HCT116 (cell line): ENCODE data around the gene EARS2. TPM values are rescaled to one million over a fixed set of nuclear protein-coding genes. Genes with fewer than 3 reads are reported as not detected.

Source experiments
- ATAC-seq: fragments of 200-7000 bp; cut with Tn5 transposase; 2 replicates; pipeline ENCODE4 v1.9.1; 2020; ENCODE audit warnings: mild to moderate bottlenecking, moderate library complexity
- BruUV-seq: library from RNA; stranded (reverse); fragments of 400-500 nt; replicated peaks from 2 replicates; lab custom pipeline; 2021; lab: Mats Ljungman, UMichigan
- CTCF ChIA-PET: fragments of 300-600 bp; sonication (Branson Sonifier 250); formaldehyde crosslinking; loops from one replicate; lab custom pipeline; 2021; ENCODE audit warnings: antibody characterized with exemption; lab: Charles Lee
- POLR2A ChIA-PET: fragments of 300-600, 350-600 bp; sonication (Branson Sonifier 250); formaldehyde crosslinking; loops from one replicate; lab custom pipeline; 2021; ENCODE audit warnings: antibody characterized with exemption; lab: Charles Lee
- RAD21 ChIA-PET, 2 experiments: fragments of 300-600 bp; sonication (Branson Sonifier 250); formaldehyde crosslinking; loops; one replicate each; lab custom pipeline; 2023; ENCODE audit warnings: low total read pairs in 2 of 2; ENCODE audit not compliant: uncharacterized antibody in 2 of 2, unreplicated experiment in 2 of 2, low non-redundant PET in 1 of 2; lab: Charles Lee
- DNase-seq: peaks from one replicate; pipeline ENCODE4 v3.0.0-alpha.2; 2010; ENCODE audit warnings: low read depth, low spot score
- H2AFZ ChIP-seq: fragments of 200-600 bp; shearing (Covaris generic), sonication (generic); 2 replicates; pipeline ENCODE4 v1.6.1; 2017; ENCODE audit warnings: low read depth, mixed run types, mixed read lengths, antibody characterized with exemption, low read length; ENCODE audit not compliant: poor library complexity, severe bottlenecking
- H3K27ac ChIP-seq: 2 replicates; pipeline ENCODE4 v1.5.1; 2012; ENCODE audit warnings: low read depth, low read length
- H3K27me3 ChIP-seq: fragments of 200-600 bp; sonication (generic); 2 replicates; pipeline ENCODE4 v1.6.1; 2016; ENCODE audit warnings: mixed run types, low read length, mixed read lengths; ENCODE audit not compliant: insufficient read depth
- H3K36me3 ChIP-seq, 2 experiments: fragments of 200-500 bp in 1 of 2; fragments of 200-600 bp in 1 of 2; sonication (Bioruptor generic) in 1 of 2; sonication (generic) in 1 of 2; 2 replicates each; pipeline versions ENCODE4 v1.5.1 to v1.6.1; 2014 to 2016; ENCODE audit warnings: low read length in 2 of 2, inconsistent platforms in 1 of 2, mixed read lengths in 1 of 2, mixed run types in 1 of 2; ENCODE audit not compliant: insufficient read depth in 2 of 2, control insufficient read depth in 1 of 2
- H3K4me1 ChIP-seq, 2 experiments: fragments of 200-600 bp in 1 of 2; sonication (generic) in 1 of 2; 2 replicates each; pipeline versions ENCODE4 v1.5.1 to v1.6.1; 2012 to 2017; ENCODE audit warnings: low read length in 2 of 2, inconsistent platforms in 1 of 2, mild to moderate bottlenecking in 1 of 2, mixed read lengths in 1 of 2, mixed run types in 1 of 2, moderate library complexity in 1 of 2; ENCODE audit not compliant: insufficient read depth in 2 of 2, control insufficient read depth in 1 of 2
- H3K4me2 ChIP-seq: fragments of 200-600 bp; sonication (generic); 2 replicates; pipeline ENCODE4 v1.6.1; 2017; ENCODE audit warnings: mixed run types, low read length, mixed read lengths
- H3K4me3 ChIP-seq, 2 experiments: fragments of 200-600 bp in 1 of 2; sonication (generic) in 1 of 2; replicated peaks in 1 of 2; 2 replicates each; pipeline ENCODE4 v1.5.1; 2011 to 2016; ENCODE audit warnings: low read length in 2 of 2, control low read depth in 1 of 2, low read depth in 1 of 2, mild to moderate bottlenecking in 1 of 2, mixed read lengths in 1 of 2, mixed run types in 1 of 2
- H3K79me2 ChIP-seq: fragments of 200-600 bp; sonication (generic); 2 replicates; pipeline ENCODE4 v1.6.1; 2017; ENCODE audit warnings: mild to moderate bottlenecking, mixed run types, low read length, moderate library complexity, mixed read lengths; ENCODE audit not compliant: insufficient read depth
- H3K9ac ChIP-seq: fragments of 200-600 bp; sonication (generic); 2 replicates; pipeline ENCODE4 v1.6.1; 2016; ENCODE audit warnings: low read length, mixed read lengths
- H3K9me2 ChIP-seq: fragments of 200-600 bp; sonication (generic), shearing (Covaris generic); 2 replicates; pipeline ENCODE4 v1.6.1; 2017; ENCODE audit warnings: mixed run types, mild to moderate bottlenecking, moderate library complexity; ENCODE audit not compliant: insufficient read depth
- H3K9me3 ChIP-seq, 2 experiments: fragments of 200-500 bp in 1 of 2; fragments of 200-600 bp in 1 of 2; sonication (Bioruptor generic) in 1 of 2; sonication (generic) in 1 of 2; 2 replicates each; pipeline ENCODE4 v1.6.1; 2014 to 2017; ENCODE audit warnings: low read length in 2 of 2, mixed read lengths in 2 of 2, inconsistent platforms in 1 of 2, low read depth in 1 of 2, mild to moderate bottlenecking in 1 of 2, mixed run types in 1 of 2, moderate library complexity in 1 of 2; ENCODE audit not compliant: control insufficient read depth in 1 of 2, insufficient read depth in 1 of 2
- H4K20me1 ChIP-seq: fragments of 200-600 bp; sonication (generic), shearing (Covaris generic); 2 replicates; pipeline ENCODE4 v1.6.1; 2017; ENCODE audit warnings: mixed run types, mild to moderate bottlenecking, moderate library complexity; ENCODE audit not compliant: insufficient read depth
- CBX3 ChIP-seq: IDR thresholded peaks from 2 replicates; pipeline ENCODE4 v1.6.1; 2012; ENCODE audit warnings: low read depth
- POLR2A ChIP-seq: IDR thresholded peaks from 2 replicates; pipeline ENCODE4 v1.7.0; 2011; ENCODE audit warnings: borderline replicate concordance; ENCODE audit not compliant: insufficient read depth, insufficient read length; ENCODE audit errors: extremely low read depth
- POLR2AphosphoS5 ChIP-seq: IDR thresholded peaks from 2 replicates; pipeline ENCODE4 v1.6.1; 2011; ENCODE audit warnings: mild to moderate bottlenecking, low read depth, low read length, moderate library complexity
- SP1 ChIP-seq: IDR thresholded peaks from 2 replicates; pipeline ENCODE4 v1.6.1; 2012; ENCODE audit warnings: low read depth
- TCF7L2 ChIP-seq: IDR thresholded peaks from 2 replicates; pipeline ENCODE4 v1.7.0; 2011; ENCODE audit warnings: borderline replicate concordance, inconsistent platforms; ENCODE audit not compliant: insufficient read depth, insufficient read length; ENCODE audit errors: extremely low read depth
- ZNF274 ChIP-seq: fragments of 200-500 bp; sonication (Bioruptor generic); IDR thresholded peaks from 2 replicates; pipeline ENCODE4 v1.6.1; 2014; ENCODE audit warnings: mild to moderate bottlenecking, low read depth, low read length, inconsistent platforms
- intact Hi-C: fragments of 100-400 bp; cut with micrococcal nuclease; formaldehyde crosslinking; loops from 2 replicates; pipeline ENCODE4 v1.10.0; 2022
- total RNA-seq: library from RNA; stranded (reverse); gene quantifications from one replicate; pipeline ENCODE4 v1.2.1, GENCODE V29; 2021; ENCODE audit not compliant: unreplicated experiment
- TF ChIP-seq, protein P1 (sequence below): IDR thresholded peaks from 2 replicates; pipeline ENCODE4 v1.6.1; 2011; ENCODE audit warnings: mild to moderate bottlenecking, low read length, moderate library complexity; ENCODE audit not compliant: insufficient replicate concordance; ENCODE audit errors: extremely low read depth
- TF ChIP-seq, protein P2 (sequence below): IDR thresholded peaks from 2 replicates; pipeline ENCODE4 v1.6.1; 2012
- TF ChIP-seq, protein P3 (sequence below): IDR thresholded peaks from 2 replicates; pipeline ENCODE4 v1.6.1; 2012; ENCODE audit warnings: low read depth
- TF ChIP-seq, protein P4 (sequence below), 3 experiments: fragments of 200-600 bp in 1 of 3; sonication (generic) in 1 of 3; IDR thresholded peaks in 2 of 3; conservative IDR thresholded peaks in 1 of 3; 2 replicates each; pipeline ENCODE4 v1.5.1; 2012 to 2017; ENCODE audit warnings: low read depth in 2 of 3, low read length in 2 of 3, antibody characterized with exemption in 1 of 3, borderline replicate concordance in 1 of 3, control low read depth in 1 of 3, mild to moderate bottlenecking in 1 of 3, mixed read lengths in 1 of 3, mixed run types in 1 of 3, moderate library complexity in 1 of 3; ENCODE audit not compliant: insufficient read depth in 1 of 3
- TF ChIP-seq, protein P5 (sequence below): IDR thresholded peaks from 2 replicates; pipeline ENCODE4 v1.6.1; 2012

EARS2 gene
- total RNA-seq, 1 experiment from 2014 or later, result 35.6 TPM

DNA sequence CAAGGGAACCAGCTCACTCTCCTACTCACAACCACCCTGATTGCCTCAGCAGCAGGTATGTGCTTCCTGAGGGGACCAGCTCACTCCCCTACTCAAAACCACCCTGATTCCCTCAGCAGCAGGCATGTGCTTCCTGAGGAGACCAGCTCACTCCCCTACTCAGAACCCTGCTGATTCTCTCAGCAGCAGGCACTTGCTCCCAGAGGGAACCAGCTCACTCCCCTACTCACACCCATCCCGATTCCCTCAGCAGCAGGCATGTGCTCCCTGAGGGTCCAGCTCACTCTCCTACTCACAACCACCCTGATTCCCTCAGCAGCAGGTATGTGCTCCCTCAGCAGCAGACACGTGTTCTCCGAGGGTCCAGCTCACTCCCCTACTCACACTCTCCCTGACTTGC lies 78.0 kb downstream of the EARS2 start:
- RAD21 ChIA-PET, result no interaction called here
- H3K4me3 ChIP-seq, result no peak overlapping the region
- no peaks in the 10 kb centered on the region for H3K27me3 ChIP-seq
- H3K9me2 ChIP-seq, result no peaks in the 10 kb centered on the region
- CTCF ChIA-PET, result no interaction called here
- no peaks in the 10 kb centered on the region; the same call in 1 of the 2 replicates for H4K20me1 ChIP-seq
- no peaks in the 10 kb centered on the region for H3K9me3 ChIP-seq
- H3K9ac ChIP-seq, result no peak overlapping the region
- H3K4me2 ChIP-seq, result no peak overlapping the region
- BruUV-seq, result no TSS peak
- no peak overlapping the region for H2AFZ ChIP-seq
- no peak overlapping the region for H3K27ac ChIP-seq
- POLR2A ChIA-PET, result interaction anchor here (0.6 kb wide), 1 partner anchor 216 kb away, joined by 3 read pairs; no protein-coding TSS in a partner anchor
- no peaks in the 10 kb centered on the region for H3K4me1 ChIP-seq
- no peaks in the 10 kb centered on the region for H3K79me2 ChIP-seq
- ATAC-seq (no peak), DNase-seq (no peak)
- intact Hi-C loops, result loop anchor here (10.0 kb wide), 1 partner anchor 56 kb away; no protein-coding TSS in a partner anchor
- TF ChIP-seq SP1, result no peak
- TF ChIP-seq, protein P1, sequence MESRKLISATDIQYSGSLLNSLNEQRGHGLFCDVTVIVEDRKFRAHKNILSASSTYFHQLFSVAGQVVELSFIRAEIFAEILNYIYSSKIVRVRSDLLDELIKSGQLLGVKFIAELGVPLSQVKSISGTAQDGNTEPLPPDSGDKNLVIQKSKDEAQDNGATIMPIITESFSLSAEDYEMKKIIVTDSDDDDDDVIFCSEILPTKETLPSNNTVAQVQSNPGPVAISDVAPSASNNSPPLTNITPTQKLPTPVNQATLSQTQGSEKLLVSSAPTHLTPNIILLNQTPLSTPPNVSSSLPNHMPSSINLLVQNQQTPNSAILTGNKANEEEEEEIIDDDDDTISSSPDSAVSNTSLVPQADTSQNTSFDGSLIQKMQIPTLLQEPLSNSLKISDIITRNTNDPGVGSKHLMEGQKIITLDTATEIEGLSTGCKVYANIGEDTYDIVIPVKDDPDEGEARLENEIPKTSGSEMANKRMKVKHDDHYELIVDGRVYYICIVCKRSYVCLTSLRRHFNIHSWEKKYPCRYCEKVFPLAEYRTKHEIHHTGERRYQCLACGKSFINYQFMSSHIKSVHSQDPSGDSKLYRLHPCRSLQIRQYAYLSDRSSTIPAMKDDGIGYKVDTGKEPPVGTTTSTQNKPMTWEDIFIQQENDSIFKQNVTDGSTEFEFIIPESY, result no peak
- TF ChIP-seq, protein P2, sequence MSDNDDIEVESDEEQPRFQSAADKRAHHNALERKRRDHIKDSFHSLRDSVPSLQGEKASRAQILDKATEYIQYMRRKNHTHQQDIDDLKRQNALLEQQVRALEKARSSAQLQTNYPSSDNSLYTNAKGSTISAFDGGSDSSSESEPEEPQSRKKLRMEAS, result no peak
- peaks cover 55 to 61% of the 10 kb centered on the region in 2 experiments for H3K36me3 ChIP-seq

DNA sequence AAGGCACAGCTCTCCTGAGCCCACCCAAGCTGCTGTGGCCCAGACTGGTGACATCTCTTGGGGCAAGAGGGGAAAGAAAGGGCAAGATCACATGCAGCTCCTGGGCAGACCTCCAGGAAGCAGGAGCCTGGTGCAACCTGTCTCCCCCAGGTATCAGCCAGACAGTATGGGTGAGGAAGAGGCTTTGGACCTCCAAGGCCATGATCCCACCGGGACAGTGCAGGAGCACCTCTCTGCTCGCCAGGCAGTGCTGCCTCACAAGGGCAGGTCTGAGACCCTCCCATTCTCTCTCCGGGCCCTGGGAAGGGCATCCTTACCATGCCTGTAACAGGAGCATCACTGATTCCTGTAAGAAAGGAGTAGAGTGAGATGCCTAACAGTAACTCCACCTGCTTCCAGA lies 78.6 kb downstream of the EARS2 start:
- no peaks in the 10 kb centered on the region for H3K9me2 ChIP-seq
- BruUV-seq, result no TSS peak
- H3K4me1 ChIP-seq, result no peaks in the 10 kb centered on the region
- H3K36me3 ChIP-seq, result peaks cover 58 to 66% of the 10 kb centered on the region in 2 experiments
- ChIA-PET CTCF (no interaction called here), RAD21 (no interaction called here), POLR2A (no interaction called here)
- H3K9ac ChIP-seq, result no peak overlapping the region
- H3K4me3 ChIP-seq, result no peak overlapping the region
- ATAC-seq, result no peak
- H4K20me1 ChIP-seq, result no peaks in the 10 kb centered on the region; the same call in 1 of the 2 replicates
- H3K27ac ChIP-seq, result no peak overlapping the region
- H2AFZ ChIP-seq, result no peak overlapping the region
- H3K27me3 ChIP-seq, result no peaks in the 10 kb centered on the region
- H3K9me3 ChIP-seq, result no peaks in the 10 kb centered on the region
- no peak overlapping the region for H3K4me2 ChIP-seq
- intact Hi-C loops, result loop anchor here (10.0 kb wide), 1 partner anchor 56 kb away; no protein-coding TSS in a partner anchor
- no peak for DNase-seq
- H3K79me2 ChIP-seq, result no peaks in the 10 kb centered on the region
- TF ChIP-seq SP1, result no peak
- TF ChIP-seq CBX3, result no peak
- no peak for TF ChIP-seq POLR2A
- no peak for TF ChIP-seq TCF7L2
- TF ChIP-seq ZNF274, result no peak
- TF ChIP-seq, protein P3, sequence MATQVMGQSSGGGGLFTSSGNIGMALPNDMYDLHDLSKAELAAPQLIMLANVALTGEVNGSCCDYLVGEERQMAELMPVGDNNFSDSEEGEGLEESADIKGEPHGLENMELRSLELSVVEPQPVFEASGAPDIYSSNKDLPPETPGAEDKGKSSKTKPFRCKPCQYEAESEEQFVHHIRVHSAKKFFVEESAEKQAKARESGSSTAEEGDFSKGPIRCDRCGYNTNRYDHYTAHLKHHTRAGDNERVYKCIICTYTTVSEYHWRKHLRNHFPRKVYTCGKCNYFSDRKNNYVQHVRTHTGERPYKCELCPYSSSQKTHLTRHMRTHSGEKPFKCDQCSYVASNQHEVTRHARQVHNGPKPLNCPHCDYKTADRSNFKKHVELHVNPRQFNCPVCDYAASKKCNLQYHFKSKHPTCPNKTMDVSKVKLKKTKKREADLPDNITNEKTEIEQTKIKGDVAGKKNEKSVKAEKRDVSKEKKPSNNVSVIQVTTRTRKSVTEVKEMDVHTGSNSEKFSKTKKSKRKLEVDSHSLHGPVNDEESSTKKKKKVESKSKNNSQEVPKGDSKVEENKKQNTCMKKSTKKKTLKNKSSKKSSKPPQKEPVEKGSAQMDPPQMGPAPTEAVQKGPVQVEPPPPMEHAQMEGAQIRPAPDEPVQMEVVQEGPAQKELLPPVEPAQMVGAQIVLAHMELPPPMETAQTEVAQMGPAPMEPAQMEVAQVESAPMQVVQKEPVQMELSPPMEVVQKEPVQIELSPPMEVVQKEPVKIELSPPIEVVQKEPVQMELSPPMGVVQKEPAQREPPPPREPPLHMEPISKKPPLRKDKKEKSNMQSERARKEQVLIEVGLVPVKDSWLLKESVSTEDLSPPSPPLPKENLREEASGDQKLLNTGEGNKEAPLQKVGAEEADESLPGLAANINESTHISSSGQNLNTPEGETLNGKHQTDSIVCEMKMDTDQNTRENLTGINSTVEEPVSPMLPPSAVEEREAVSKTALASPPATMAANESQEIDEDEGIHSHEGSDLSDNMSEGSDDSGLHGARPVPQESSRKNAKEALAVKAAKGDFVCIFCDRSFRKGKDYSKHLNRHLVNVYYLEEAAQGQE, result no peak
- TF ChIP-seq, protein P4, sequence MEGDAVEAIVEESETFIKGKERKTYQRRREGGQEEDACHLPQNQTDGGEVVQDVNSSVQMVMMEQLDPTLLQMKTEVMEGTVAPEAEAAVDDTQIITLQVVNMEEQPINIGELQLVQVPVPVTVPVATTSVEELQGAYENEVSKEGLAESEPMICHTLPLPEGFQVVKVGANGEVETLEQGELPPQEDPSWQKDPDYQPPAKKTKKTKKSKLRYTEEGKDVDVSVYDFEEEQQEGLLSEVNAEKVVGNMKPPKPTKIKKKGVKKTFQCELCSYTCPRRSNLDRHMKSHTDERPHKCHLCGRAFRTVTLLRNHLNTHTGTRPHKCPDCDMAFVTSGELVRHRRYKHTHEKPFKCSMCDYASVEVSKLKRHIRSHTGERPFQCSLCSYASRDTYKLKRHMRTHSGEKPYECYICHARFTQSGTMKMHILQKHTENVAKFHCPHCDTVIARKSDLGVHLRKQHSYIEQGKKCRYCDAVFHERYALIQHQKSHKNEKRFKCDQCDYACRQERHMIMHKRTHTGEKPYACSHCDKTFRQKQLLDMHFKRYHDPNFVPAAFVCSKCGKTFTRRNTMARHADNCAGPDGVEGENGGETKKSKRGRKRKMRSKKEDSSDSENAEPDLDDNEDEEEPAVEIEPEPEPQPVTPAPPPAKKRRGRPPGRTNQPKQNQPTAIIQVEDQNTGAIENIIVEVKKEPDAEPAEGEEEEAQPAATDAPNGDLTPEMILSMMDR (IDR thresholded peaks at IDR 0.05 in 2 of 3, conservative IDR thresholded peaks at IDR 0.05 in 1 of 3; ENCODE audit: borderline replicate concordance in 1 of 3, insufficient read depth in 1 of 3, low read depth in 2 of 3, low read length in 2 of 3), result no peak
- no peak for TF ChIP-seq POLR2AphosphoS5
- TF ChIP-seq, protein P5, sequence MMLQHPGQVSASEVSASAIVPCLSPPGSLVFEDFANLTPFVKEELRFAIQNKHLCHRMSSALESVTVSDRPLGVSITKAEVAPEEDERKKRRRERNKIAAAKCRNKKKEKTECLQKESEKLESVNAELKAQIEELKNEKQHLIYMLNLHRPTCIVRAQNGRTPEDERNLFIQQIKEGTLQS, result no peak
